Mesothelial cell of epicardium (in vitro differentiated cells): ENCODE results near the gene TAS2R31. TPM values are rescaled to one million over a fixed set of nuclear protein-coding genes. Genes with fewer than 3 reads are reported as not detected.

ENCODE experiments used
- DNase-seq, 2 experiments: peaks; one replicate each; pipeline ENCODE4 v3.0.0; 2021; ENCODE audit warnings: low spot score in 2 of 2; ENCODE audit not compliant: unreplicated experiment in 2 of 2
- H3K27ac Mint-ChIP-seq: 2 replicates; pipeline ENCODE4 v1.8.0; 2021; ENCODE audit warnings: mixed read lengths
- H3K27me3 Mint-ChIP-seq: 2 replicates; pipeline ENCODE4 v1.8.0; 2021; ENCODE audit warnings: low read depth, mixed read lengths
- H3K36me3 Mint-ChIP-seq: 2 replicates; pipeline ENCODE4 v1.8.0; 2021; ENCODE audit warnings: mixed read lengths
- H3K4me1 Mint-ChIP-seq: 2 replicates; pipeline ENCODE4 v1.8.0; 2021; ENCODE audit warnings: mixed read lengths
- H3K4me3 Mint-ChIP-seq: 2 replicates; pipeline ENCODE4 v1.8.0; 2021; ENCODE audit warnings: mild to moderate bottlenecking, moderate library complexity, mixed read lengths
- H3K9me3 Mint-ChIP-seq: 2 replicates; pipeline ENCODE4 v1.8.0; 2021; ENCODE audit warnings: mixed read lengths
- CTCF ChIP-seq: fragments of 200-600 bp; sonication (generic); IDR thresholded peaks from one replicate; pipeline ENCODE4 v1.5.0; 2021; ENCODE audit warnings: antibody characterized with exemption; ENCODE audit not compliant: unreplicated experiment
- total RNA-seq: library from RNA; stranded (reverse); gene quantifications from 3 replicates; pipeline ENCODE4 v1.2.1, GENCODE V29; 2021

Gene TAS2R31
- total RNA-seq, 1 donor from 2014 or later, result 9.3 TPM

GRCh38 chr12:11016937-11017336 is 14.3 kb downstream of the TAS2R31 start:
- Mint-ChIP-seq H3K27ac (no peak overlapping the region), H3K36me3 (peaks cover 7% of the 10 kb centered on the region), H3K4me3 (no peak overlapping the region), H3K27me3 (no peaks in the 10 kb centered on the region), H3K9me3 (no peaks in the 10 kb centered on the region), H3K4me1 (no peaks in the 10 kb centered on the region)
- TF ChIP-seq CTCF, result no peak
- no peak for DNase-seq

- Mint-ChIP-seq H3K4me3 (no peak overlapping the region), H3K27ac (no peak overlapping the region), H3K36me3 (peaks cover 7% of the 10 kb centered on the region), H3K27me3 (no peaks in the 10 kb centered on the region), H3K9me3 (no peaks in the 10 kb centered on the region), H3K4me1 (no peaks in the 10 kb centered on the region)
- no peak for DNase-seq
- no peak for TF ChIP-seq CTCF
These were observed 15.3 kb downstream of the TAS2R31 start for GRCh38 chr12:11015775-11016430.

GRCh38 chr12:11014234-11014633 is 17.0 kb downstream of the TAS2R31 start:
- H3K27me3 Mint-ChIP-seq, result no peaks in the 10 kb centered on the region
- H3K9me3 Mint-ChIP-seq, result peaks cover 5% of the 10 kb centered on the region
- no peak overlapping the region for H3K4me3 Mint-ChIP-seq
- TF ChIP-seq CTCF, result no peak
- no peaks in the 10 kb centered on the region for H3K4me1 Mint-ChIP-seq
- peaks cover 12% of the 10 kb centered on the region for H3K36me3 Mint-ChIP-seq
- no peak for DNase-seq
- no peak overlapping the region for H3K27ac Mint-ChIP-seq

- no peak for DNase-seq
- no peak for TF ChIP-seq CTCF
- Mint-ChIP-seq H3K27me3 (no peaks in the 10 kb centered on the region), H3K27ac (no peak overlapping the region), H3K9me3 (peaks cover 5% of the 10 kb centered on the region), H3K4me3 (no peak overlapping the region), H3K4me1 (peaks cover 6% of the 10 kb centered on the region), H3K36me3 (peaks cover 8% of the 10 kb centered on the region)
These were observed 23.6 kb downstream of the TAS2R31 start for GRCh38 chr12:11007608-11008007.

- Mint-ChIP-seq H3K36me3 (peaks cover 19% of the 10 kb centered on the region), H3K4me1 (no peaks in the 10 kb centered on the region), H3K27me3 (no peaks in the 10 kb centered on the region), H3K27ac (no peak within 1 kb of the TSS), H3K9me3 (peaks cover 12% of the 10 kb centered on the region), H3K4me3 (no peak within 1 kb of the TSS)
- no peak for TF ChIP-seq CTCF
- DNase-seq, result no peak
These were observed 33.0 kb downstream of the TAS2R31 start, which contains the start of gene TAS2R20 for GRCh38 chr12:10998204-10998603. Gene TAS2R20 (minus strand): TSS chr12:10998304. CDS start chr12:10997875, 429 bp downstream.
